ENCODE measurements around the gene AUTS2.

DNA sequence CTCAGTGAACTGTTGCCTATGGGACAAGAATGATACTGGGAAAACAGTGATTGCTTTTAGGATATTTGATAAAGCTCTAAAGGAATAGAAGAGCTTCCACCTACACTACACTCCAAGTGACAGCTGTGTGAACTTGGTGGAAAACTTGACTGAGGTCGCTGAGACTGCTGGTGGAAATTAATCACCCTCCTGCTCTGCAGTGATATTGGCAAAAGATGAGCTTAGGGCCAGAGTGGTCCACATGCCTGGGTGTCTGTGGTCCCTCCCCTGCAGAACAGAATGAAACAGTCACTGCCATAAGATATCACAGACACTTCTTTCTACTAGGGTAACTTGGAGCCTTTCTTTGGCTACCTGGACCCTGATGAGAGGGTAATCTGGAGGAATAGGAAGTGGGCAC is 1151.6 kb downstream of the AUTS2 start:
- TF ChIP-seq, protein P1, sequence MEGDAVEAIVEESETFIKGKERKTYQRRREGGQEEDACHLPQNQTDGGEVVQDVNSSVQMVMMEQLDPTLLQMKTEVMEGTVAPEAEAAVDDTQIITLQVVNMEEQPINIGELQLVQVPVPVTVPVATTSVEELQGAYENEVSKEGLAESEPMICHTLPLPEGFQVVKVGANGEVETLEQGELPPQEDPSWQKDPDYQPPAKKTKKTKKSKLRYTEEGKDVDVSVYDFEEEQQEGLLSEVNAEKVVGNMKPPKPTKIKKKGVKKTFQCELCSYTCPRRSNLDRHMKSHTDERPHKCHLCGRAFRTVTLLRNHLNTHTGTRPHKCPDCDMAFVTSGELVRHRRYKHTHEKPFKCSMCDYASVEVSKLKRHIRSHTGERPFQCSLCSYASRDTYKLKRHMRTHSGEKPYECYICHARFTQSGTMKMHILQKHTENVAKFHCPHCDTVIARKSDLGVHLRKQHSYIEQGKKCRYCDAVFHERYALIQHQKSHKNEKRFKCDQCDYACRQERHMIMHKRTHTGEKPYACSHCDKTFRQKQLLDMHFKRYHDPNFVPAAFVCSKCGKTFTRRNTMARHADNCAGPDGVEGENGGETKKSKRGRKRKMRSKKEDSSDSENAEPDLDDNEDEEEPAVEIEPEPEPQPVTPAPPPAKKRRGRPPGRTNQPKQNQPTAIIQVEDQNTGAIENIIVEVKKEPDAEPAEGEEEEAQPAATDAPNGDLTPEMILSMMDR (IDR thresholded peaks at IDR 0.05; ENCODE audit: low read depth, low read length, missing input control): no peak
- TF ChIP-seq RAD21 (IDR thresholded peaks at IDR 0.05): no peak
- TF ChIP-seq, protein P2, sequence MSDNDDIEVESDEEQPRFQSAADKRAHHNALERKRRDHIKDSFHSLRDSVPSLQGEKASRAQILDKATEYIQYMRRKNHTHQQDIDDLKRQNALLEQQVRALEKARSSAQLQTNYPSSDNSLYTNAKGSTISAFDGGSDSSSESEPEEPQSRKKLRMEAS (IDR thresholded peaks at IDR 0.05): no peak
- TF ChIP-seq SP1 (IDR thresholded peaks at IDR 0.05): no peak
- TF ChIP-seq TAF1 (conservative IDR thresholded peaks at IDR 0.05): no peak
- TF ChIP-seq EGR1 (IDR thresholded peaks at IDR 0.05; ENCODE audit: low read depth in 2 of 2): no peak
- TF ChIP-seq, protein P3, sequence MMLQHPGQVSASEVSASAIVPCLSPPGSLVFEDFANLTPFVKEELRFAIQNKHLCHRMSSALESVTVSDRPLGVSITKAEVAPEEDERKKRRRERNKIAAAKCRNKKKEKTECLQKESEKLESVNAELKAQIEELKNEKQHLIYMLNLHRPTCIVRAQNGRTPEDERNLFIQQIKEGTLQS (IDR thresholded peaks at IDR 0.05): no peak
- no peak for TF ChIP-seq GABPA (IDR thresholded peaks at IDR 0.05 in 1 of 2, conservative IDR thresholded peaks at IDR 0.05 in 1 of 2)
- TF ChIP-seq JUND (IDR thresholded peaks at IDR 0.05): no peak
- no peak for TF ChIP-seq YY1 (IDR thresholded peaks at IDR 0.05)
